Loucy (cell line): ENCODE results near the gene STARD13.

Experiments
- H2AFZ ChIP-seq: fragments of 200-600 bp; sonication (generic); 2 replicates; pipeline ENCODE4 v1.6.0; 2016; ENCODE audit warnings: antibody characterized with exemption, mild to moderate bottlenecking, low read length, moderate library complexity
- H3F3A ChIP-seq: fragments of 200-600 bp; 2 replicates; pipeline ENCODE4 v1.6.0; 2016; ENCODE audit warnings: antibody characterized with exemption, low read depth, mild to moderate bottlenecking
- H3K27me3 ChIP-seq: fragments of 200-600 bp; sonication (generic); 2 replicates; pipeline ENCODE4 v1.6.1; 2014; ENCODE audit warnings: low read length, mild to moderate bottlenecking; ENCODE audit not compliant: insufficient read depth, poor library complexity, severe bottlenecking
- H3K36me3 ChIP-seq: fragments of 200-600 bp; sonication (generic); 2 replicates; pipeline ENCODE4 v1.6.1; 2016; ENCODE audit warnings: low read length; ENCODE audit not compliant: insufficient read depth
- H3K4me1 ChIP-seq: fragments of 200-600 bp; sonication (generic); 2 replicates; pipeline ENCODE4 v1.5.1; 2014; ENCODE audit warnings: low read length, mild to moderate bottlenecking; ENCODE audit not compliant: insufficient read depth, poor library complexity, severe bottlenecking
- H3K4me2 ChIP-seq: fragments of 200-600 bp; sonication (generic); 2 replicates; pipeline ENCODE4 v1.6.0; 2014; ENCODE audit warnings: antibody characterized with exemption, low read length, low read depth, mild to moderate bottlenecking; ENCODE audit not compliant: poor library complexity, severe bottlenecking
- H3K4me3 ChIP-seq: fragments of 200-600 bp; sonication (generic); 2 replicates; pipeline ENCODE4 v1.5.1; 2014; ENCODE audit warnings: low read length, mild to moderate bottlenecking, mixed read lengths; ENCODE audit not compliant: poor library complexity, severe bottlenecking
- H3K79me2 ChIP-seq: fragments of 200-600 bp; sonication (generic); 2 replicates; pipeline ENCODE4 v1.6.1; 2014; ENCODE audit warnings: low read length; ENCODE audit not compliant: insufficient read depth
- H3K9ac ChIP-seq: fragments of 200-600 bp; sonication (generic); 2 replicates; pipeline ENCODE4 v1.6.0; 2014; ENCODE audit warnings: mild to moderate bottlenecking, low read depth, low read length, moderate library complexity; ENCODE audit not compliant: poor library complexity, severe bottlenecking
- H3K9me2 ChIP-seq: fragments of 200-600 bp; sonication (generic); replicated peaks from 2 replicates; pipeline ENCODE4 v1.6.1; 2016; ENCODE audit warnings: low read depth, low read length, mixed read lengths
- H3K9me3 ChIP-seq: fragments of 200-600 bp; sonication (generic); 2 replicates; pipeline ENCODE4 v1.6.1; 2014; ENCODE audit warnings: mild to moderate bottlenecking, antibody characterized with exemption, low read length, low read depth; ENCODE audit not compliant: insufficient read depth
- H4K20me1 ChIP-seq: fragments of 200-600 bp; sonication (generic); 2 replicates; pipeline ENCODE4 v1.6.0; 2014; ENCODE audit warnings: antibody characterized with exemption, low read length, mild to moderate bottlenecking; ENCODE audit not compliant: insufficient read depth, poor library complexity, severe bottlenecking
- EZH2phosphoT487 ChIP-seq: fragments of 200-600 bp; IDR thresholded peaks from 2 replicates; pipeline ENCODE4 v1.6.1; 2018; ENCODE audit warnings: antibody characterized with exemption, mild to moderate bottlenecking, moderate library complexity, borderline replicate concordance
- TF ChIP-seq, protein P1 (sequence below): fragments of 200-600 bp; sonication (generic); conservative IDR thresholded peaks from 2 replicates; pipeline ENCODE4 v1.5.1; 2014; ENCODE audit warnings: mild to moderate bottlenecking, antibody characterized with exemption, low read length

Gene STARD13

DNA sequence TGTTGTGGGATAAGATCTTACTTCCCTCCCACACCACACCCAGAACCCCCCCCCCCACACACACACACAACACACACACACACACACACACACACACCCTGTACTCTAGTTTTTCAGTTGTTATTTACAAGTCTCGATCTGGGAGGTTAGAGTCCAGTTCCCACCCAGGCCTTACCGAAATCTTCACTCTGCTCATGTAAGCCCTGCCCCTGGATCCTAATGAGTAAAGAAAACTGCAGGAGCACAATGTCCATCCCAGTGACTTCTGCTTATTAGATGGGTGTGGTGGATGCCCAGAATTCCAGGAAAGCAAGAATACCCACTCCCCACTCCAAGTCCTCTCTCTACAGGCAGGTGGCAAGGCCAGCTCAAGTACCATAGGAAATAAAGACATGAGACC lies 23.0 kb downstream of the STARD13 start:
- TF ChIP-seq EZH2phosphoT487, result no peak
- TF ChIP-seq, protein P1, sequence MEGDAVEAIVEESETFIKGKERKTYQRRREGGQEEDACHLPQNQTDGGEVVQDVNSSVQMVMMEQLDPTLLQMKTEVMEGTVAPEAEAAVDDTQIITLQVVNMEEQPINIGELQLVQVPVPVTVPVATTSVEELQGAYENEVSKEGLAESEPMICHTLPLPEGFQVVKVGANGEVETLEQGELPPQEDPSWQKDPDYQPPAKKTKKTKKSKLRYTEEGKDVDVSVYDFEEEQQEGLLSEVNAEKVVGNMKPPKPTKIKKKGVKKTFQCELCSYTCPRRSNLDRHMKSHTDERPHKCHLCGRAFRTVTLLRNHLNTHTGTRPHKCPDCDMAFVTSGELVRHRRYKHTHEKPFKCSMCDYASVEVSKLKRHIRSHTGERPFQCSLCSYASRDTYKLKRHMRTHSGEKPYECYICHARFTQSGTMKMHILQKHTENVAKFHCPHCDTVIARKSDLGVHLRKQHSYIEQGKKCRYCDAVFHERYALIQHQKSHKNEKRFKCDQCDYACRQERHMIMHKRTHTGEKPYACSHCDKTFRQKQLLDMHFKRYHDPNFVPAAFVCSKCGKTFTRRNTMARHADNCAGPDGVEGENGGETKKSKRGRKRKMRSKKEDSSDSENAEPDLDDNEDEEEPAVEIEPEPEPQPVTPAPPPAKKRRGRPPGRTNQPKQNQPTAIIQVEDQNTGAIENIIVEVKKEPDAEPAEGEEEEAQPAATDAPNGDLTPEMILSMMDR, result no peak
- Histone ChIP-seq H3K36me3 (no peaks in the 10 kb centered on the region), H3K79me2 (no peaks in the 10 kb centered on the region), H3K9ac (no peak overlapping the region), H2AFZ (no peak overlapping the region), H4K20me1 (no peaks in the 10 kb centered on the region), H3K9me2 (no peaks in the 10 kb centered on the region), H3K4me2 (no peak overlapping the region), H3K9me3 (no peaks in the 10 kb centered on the region), H3F3A (no peaks in the 10 kb centered on the region), H3K27me3 (no peaks in the 10 kb centered on the region), H3K4me3 (no peak overlapping the region), H3K4me1 (no peaks in the 10 kb centered on the region)

DNA sequence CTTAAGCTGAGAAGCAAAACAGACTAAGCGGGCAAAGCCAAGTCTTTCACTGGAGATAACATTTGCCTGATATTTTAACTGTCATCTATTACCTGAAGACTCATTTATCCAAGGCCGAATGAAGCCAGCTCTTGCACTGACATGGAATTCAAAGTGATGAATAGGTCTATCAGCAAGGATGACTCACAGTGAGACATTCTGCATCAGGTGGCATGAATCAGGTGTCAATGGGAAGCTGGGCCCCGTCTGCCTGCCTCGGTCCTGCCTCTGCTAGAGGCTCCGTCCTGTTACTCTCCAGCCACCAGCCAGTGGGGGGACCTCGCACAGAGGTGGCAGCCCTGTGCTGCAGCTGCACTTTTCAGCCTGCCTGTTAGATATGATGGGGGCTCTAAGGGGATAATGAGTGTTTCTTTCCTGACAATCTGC lies 23.5 kb downstream of the STARD13 start:
- no peaks in the 10 kb centered on the region for H3K9me2 ChIP-seq
- H3K4me1 ChIP-seq, result no peaks in the 10 kb centered on the region
- H3F3A ChIP-seq, result no peaks in the 10 kb centered on the region
- no peak overlapping the region for H3K4me2 ChIP-seq
- no peak overlapping the region for H2AFZ ChIP-seq
- TF ChIP-seq, protein P1, result no peak
- TF ChIP-seq EZH2phosphoT487, result no peak
- no peak overlapping the region for H3K4me3 ChIP-seq
- no peaks in the 10 kb centered on the region for H3K36me3 ChIP-seq
- H3K79me2 ChIP-seq, result no peaks in the 10 kb centered on the region
- H3K27me3 ChIP-seq, result no peaks in the 10 kb centered on the region
- no peaks in the 10 kb centered on the region for H3K9me3 ChIP-seq
- no peak overlapping the region for H3K9ac ChIP-seq
- no peaks in the 10 kb centered on the region for H4K20me1 ChIP-seq

DNA sequence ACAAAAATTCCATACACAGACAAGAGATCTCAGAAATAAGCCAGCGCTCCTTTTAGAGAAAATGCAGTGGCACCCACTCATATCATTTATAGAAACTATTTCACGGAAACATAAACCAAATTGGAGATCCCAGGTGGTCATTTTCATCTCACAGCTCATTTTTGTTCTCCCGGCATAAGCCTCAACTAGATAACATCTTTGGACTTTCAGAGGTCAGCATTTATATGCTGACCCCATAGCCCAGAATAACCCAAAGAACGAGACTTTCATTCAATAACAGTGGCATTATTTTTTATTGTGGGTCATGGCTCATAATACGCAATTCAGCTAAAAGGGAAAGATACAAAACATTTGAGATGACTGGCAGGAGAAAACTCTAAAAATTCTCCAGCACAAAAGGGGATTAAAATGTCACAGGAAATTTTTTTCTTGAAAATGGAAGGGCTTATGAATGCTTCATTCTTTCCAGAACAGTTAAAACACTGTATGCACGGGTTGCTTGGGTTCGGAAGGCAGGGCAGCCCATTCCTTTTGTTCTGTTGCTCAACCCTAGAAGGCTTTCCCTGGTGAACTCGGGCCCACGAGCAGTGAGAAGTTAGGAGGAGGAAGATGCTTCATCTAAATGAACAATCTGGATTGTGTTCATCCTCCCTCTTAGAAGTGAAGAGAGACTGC lies 24.0 kb downstream of the STARD13 start:
- H3K4me1 ChIP-seq, result no peaks in the 10 kb centered on the region
- H3K9me3 ChIP-seq, result no peaks in the 10 kb centered on the region
- no peak overlapping the region for H3K4me2 ChIP-seq
- TF ChIP-seq EZH2phosphoT487, result no peak
- TF ChIP-seq, protein P1, result no peak
- no peak overlapping the region for H2AFZ ChIP-seq
- no peaks in the 10 kb centered on the region for H3K9me2 ChIP-seq
- H3F3A ChIP-seq, result no peaks in the 10 kb centered on the region
- H4K20me1 ChIP-seq, result no peaks in the 10 kb centered on the region
- H3K4me3 ChIP-seq, result no peak overlapping the region
- no peaks in the 10 kb centered on the region for H3K79me2 ChIP-seq
- H3K9ac ChIP-seq, result no peak overlapping the region
- no peaks in the 10 kb centered on the region for H3K27me3 ChIP-seq
- no peaks in the 10 kb centered on the region for H3K36me3 ChIP-seq
